Medulla oblongata (tissue), 1 donor: ENCODE data around the gene LRRC18.

Experiments
- DNase-seq: peaks from one replicate; pipeline ENCODE4 v3.0.0-alpha.2; 2015; ENCODE audit errors: extremely low spot score

LRRC18 gene

DNA sequence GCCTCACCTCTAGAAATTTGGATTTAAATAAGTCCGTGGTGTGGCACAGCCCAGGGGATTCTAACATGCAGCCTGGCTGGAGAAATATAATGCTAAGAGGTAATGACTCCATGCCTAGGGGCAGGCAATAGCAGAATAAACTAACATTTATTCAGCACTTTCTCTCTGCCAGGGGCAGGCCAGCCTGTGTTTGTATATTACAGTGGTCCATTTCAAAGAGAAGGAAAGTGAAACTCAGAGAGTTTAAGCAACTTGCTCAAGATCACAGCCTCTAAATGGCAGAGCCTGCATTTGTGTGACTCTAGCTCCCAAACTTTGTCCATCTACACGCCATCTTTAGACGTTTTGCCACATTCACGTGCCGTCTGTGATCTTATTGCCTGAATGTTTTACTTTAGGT, 6.7 kb upstream of the LRRC18 start:
- no peak for DNase-seq

DNA sequence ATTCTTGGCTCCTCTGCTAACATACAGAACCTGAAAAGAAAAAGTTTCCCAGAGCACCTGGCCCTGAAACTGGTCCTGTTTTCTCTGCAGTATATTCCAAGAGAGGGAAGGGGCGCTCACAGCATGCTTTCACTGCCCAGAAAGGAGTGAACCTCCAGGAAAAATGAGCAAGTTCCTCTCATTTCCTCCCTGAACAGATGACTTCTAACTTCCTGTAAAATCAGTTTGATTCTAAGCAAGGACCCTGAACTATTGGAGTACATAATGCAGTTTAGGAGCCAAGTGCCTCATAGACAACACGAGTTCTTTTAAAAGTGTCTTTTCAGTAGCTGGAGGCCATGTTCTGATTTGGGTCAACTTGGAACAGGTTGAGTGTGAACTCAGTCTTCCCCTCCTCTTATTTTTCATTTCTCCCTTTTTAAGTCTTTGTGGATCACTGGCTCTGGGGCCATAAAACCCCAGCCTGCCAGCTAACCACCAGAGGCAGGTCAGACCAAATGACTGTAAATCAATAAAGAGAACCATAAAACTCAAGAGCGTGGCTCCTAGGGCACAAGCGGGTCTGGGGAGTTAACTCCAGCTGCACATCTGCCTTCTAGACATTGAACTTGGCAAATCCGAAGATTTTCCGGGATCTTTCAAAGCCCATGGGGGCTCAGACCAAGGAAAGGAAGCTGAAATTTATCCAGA, 5.9 kb upstream of the LRRC18 start:
- no peak for DNase-seq

- no peak for DNase-seq
These were observed 4.5 kb upstream of the LRRC18 start for GRCh38 chr10:48944171-48944570.

- no peak for DNase-seq
These were observed 3.5 kb upstream of the LRRC18 start for GRCh38 chr10:48943096-48943495.

DNA sequence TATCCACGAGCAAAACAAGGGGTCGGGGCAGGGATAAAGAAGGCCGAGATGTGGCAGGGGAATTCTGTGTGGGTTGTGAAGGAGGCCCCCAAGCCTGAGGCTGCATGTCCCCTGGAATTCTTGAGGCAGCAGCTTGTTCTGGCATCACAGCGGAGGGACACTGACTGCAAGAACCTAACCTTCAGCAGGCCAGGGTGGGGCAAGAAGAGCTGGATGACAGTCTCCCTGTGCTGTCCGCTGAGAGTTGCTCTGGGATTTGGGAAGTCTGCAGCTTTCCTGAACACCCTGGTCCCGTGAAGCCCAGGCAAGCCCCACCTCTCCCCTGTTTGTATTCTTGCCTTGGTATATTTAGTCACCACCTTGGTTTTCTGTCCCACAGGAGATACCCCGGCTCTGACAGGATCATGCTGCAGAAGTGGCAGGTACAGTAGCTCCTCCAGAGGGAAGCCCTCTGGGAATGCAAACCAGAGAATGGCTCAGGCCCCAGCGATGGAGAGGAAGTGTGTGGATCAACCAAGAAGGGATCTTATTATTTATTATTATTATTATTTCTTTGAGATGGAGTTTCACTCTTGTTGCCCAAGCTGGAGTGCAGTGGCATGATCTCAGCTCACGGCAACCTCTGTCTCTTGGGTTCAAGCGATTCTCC, 1.9 kb upstream of the LRRC18 start:
- no peak for DNase-seq

- no peak for DNase-seq
These were observed 1.3 kb upstream of the LRRC18 start for GRCh38 chr10:48940958-48941357.

DNA sequence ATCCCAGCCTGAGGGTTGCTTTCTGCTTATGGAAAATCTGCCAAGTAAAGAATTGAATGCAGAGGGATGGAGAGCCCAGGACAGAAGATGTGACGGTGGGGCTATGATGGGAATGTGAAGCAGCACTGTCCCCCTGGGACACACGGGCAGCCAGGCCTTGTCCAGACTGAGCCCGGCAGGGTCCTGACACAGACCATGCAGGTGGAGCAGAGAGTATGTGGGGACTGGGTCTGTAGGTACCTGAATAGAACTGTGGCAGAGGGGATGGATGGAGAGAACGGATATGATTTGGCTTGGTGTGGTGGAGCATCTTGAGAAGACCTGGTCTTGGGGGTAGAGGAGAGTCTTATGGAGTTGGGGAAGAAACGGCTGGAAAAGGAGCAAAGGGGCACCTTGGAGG, 732 bp upstream of the LRRC18 start:
- no peak for DNase-seq

- no peak for DNase-seq
These were observed 577 bp downstream of the LRRC18 start for GRCh38 chr10:48938990-48939536.

- no peak for DNase-seq
These were observed 1.4 kb downstream of the LRRC18 start for GRCh38 chr10:48938281-48938680.

DNA sequence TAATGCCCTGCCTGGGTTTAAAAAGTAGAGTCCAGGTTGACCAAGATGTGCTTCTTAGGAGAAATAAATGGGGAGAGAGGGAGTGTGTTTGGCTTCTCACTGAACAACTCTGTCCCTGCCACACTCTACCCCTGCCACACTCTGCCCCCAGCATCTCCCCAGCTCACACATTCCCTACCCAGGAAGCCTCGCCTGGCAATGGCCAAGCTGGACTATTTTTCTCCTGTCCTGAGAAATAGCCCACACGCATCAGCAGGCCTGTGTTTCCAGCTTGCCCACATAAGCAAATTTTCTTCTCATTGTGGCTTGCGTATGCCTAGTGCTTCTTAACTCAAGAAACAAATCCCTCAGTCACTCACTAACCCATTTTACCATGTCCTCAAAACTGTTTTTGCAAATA, 1.8 kb downstream of the LRRC18 start:
- no peak for DNase-seq

GRCh38 chr10:48935577-48935976, 4.1 kb downstream of the LRRC18 start:
- DNase-seq, result no peak

- no peak for DNase-seq
These were observed 4.8 kb downstream of the LRRC18 start for GRCh38 chr10:48934672-48935501.

GRCh38 chr10:48932831-48933664, 6.6 kb downstream of the LRRC18 start:
- DNase-seq, result no peak

DNA sequence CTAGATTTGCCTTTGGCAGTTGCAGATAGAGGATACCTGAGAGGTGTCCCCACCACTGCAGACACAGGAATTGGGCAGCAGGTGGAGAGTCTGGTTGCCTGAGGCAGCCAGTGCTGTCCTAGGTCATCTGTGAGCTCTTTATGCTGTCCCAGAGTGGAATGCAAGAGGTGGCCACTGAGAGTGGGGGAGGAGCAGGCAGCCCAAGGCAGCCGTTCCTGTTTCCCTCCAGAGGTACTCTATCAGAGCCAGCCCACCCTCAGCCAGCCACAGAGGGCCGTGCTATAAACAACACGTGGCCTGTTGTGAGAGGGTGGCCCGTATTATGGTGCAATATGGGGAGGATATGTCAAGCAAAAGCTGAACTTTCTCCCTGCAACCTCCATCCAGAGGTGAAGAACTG, 8.5 kb downstream of the LRRC18 start:
- no peak for DNase-seq

GRCh38 chr10:48929413-48929990, 10.1 kb downstream of the LRRC18 start:
- no peak for DNase-seq

- no peak for DNase-seq
These were observed 12.7 kb downstream of the LRRC18 start for GRCh38 chr10:48926764-48927540.

- no peak for DNase-seq
These were observed 13.4 kb downstream of the LRRC18 start for GRCh38 chr10:48926255-48926654.

- DNase-seq, result no peak
These were observed 14.7 kb downstream of the LRRC18 start for GRCh38 chr10:48924988-48925387.

GRCh38 chr10:48923748-48924147, 15.9 kb downstream of the LRRC18 start:
- no peak for DNase-seq

- DNase-seq, result no peak
These were observed 26.0 kb downstream of the LRRC18 start for GRCh38 chr10:48913674-48914073.
